Stimulated activated CD8-positive, alpha-beta memory T cell treated with anti-CD3 and anti-CD28 coated beads, Interleukin-12 subunit alpha, Interleukin-12 subunit beta, amount 100 ng/mL, for 4 hours (primary cell): Measurements from ENCODE around the gene TM7SF2.
A peak's percentile ranks its signal among the peaks of the same experiment; 100 is the strongest.

Source experiments
- DNase-seq: peaks from one replicate; pipeline ENCODE4 v3.0.0-alpha.2; 2020; ENCODE audit warnings: low read depth

Gene TM7SF2

DNA sequence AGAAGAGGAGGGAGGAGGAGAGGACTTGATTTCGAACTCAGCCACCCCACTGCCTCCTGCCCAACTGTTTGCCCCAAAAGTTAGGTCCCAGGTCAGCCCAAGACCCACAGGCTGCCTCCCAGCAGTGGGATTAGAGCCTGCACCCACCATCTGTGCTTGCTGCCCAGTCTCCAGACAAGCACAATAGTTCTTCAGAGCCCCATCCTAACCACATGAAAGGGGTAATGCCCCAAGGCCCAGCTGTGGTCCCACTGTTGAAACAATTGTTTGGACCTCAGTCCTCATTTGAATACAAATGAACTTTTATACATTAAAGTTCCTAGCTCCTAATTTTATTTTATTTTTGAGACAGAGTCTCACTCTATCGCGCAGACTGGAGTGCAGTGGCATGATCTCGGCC is 21.0 kb upstream of the TM7SF2 start:
- DNase-seq, result no peak

DNA sequence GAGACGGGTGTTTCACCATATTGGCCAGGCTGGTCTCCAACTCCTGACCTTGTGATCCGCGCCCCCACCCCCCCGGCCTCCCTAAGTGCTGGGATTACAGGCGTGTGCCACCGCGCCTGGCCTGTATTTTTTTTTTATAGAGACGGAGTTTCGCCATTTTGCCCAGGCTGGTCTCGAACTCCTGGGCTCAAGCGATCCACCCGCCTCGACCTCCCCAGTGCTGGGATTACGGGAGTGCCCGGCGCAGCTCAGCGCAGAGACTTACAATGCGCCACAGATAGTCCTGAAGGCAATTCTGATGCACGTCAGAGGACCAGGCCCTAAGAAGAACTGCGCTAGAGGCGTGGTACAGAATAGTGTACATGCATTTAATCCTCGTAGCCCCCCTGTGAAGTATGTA is 16.2 kb upstream of the TM7SF2 start:
- DNase-seq, result no peak

DNA sequence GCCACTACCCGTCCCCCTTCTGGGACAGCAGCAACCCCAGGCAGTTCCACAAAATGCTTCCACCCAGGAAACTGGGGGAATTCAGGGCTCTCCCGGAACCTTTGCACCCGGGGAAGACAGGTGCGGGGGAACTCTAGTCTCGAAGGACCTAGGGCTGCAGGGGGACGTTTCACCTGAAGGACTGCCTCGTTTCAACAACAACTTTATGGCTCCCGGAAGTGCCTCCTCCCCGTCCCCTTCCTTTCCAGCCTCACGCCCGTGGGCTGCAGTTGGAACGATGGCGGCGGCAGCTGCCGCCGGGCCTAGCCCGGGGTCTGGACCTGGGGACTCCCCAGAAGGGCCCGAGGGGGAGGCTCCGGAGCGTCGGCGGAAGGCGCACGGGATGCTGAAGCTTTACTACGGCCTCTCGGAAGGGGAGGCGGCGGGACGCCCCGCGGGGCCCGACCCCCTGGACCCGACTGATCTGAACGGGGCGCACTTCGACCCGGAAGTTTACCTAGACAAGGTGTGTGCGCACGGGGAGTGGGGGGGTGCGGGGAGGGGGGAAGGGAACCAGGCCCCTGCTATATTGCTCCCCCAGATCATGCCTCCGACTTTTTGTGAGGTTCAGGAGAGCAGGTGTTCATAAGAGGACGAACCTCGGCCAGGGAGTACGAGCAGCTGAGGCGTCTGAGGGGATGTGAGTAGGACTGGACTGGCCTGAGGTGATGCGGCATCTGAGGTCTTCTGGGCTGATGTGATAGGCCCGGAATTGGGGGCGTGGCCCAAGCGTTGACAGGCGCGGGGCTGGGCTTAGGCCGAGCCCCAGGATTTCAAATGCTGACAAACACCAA is 15.5 kb upstream of the TM7SF2 start, which contains the start of gene VPS51:
Gene VPS51 (plus strand): TSS at position 241 of the 833 bp plus-strand sequence. CDS start 37 bp downstream, at position 278.
- DNase-seq, result peak; percentile 67

DNA sequence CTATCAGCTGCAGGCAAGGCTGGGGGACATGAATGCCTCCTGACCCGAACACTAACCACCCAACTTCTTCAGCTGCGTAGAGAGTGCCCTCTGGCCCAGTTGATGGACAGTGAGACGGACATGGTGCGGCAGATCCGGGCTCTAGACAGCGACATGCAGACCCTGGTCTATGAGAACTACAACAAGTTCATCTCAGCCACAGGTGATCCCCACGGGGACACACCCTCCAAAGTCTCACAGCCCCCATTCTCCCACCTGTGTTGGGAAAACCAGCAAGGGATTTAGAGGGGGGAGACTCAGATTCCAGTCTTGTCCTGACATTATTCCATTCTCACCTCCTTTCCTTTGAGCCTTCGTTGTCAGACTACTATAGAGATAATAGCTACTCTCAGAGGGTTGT is 14.7 kb upstream of the TM7SF2 start:
- DNase-seq, result no peak

DNA sequence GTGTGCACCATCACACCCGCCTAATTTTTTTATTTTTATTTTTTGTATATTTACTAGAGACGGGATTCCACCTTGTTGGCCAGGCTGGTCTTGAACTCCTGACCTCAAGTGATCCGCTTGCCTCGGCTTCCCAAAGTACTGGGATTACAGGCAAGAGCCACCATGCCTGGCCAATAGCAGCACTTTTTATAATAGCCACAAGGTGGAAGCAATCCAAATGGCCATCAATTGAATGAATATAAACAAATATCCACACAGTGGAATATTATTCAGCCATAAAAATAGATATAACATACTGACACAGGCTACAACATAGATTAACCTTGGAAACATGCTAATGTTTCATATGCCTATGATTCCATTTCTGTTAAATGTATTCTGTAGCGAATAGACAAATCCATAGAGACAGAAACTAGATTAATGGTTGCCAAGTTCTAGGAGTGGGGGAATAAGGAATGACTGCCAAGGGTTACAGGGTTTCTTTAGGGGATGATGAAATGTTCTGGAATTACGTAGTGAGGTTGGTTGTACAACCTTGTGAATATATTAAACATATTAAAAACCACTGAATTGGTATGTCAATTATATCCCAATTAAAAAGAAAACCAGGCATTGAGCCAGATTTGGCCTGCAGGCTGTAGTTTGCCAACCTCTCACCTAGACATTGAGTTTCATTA is 10.9 kb upstream of the TM7SF2 start:
- no peak for DNase-seq

DNA sequence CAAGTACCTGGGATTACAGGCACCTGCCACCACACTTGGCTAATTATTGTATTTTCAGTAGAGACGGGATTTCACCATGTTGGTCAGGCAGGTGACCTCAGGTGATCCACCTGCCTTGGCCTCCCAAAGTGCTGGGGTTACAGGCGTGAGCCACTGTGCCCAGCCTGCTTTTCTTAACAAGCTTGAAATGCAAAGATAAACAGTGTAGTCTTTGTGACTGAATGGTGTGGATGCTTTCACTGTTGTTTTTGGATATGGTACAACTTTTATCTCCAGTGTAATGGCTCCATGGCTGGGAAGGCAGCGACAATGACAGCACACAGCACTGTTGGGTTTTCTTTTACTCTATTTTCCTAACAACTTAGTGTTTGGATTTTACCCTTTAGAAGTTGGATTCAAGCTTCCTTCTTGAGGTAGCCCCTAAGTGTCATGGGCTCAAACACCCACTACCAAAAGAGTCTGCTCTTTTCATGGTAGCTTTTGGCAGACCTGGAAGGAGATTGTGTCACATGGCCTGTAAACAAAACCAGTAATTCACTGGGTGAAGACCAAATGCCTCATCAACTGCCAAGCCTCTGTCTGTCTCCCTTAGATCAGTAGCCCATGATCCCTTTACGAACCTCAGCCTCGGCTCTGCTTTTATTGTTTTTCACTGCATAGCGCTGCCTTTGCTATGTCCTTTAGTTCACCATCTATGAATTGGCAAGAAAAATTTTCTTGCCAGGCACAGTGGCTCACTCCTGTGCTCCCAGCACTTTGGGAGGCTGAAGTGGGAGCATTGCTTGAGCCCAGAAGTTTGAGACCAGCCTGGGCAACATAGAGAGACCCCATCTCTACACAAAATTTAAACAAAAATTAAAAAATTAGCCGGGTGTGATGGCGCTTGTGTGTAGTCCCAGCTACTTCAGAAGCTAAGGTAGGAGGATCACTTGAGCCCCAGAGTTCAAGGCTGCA is 9.3 kb upstream of the TM7SF2 start:
- DNase-seq, result no peak

DNA sequence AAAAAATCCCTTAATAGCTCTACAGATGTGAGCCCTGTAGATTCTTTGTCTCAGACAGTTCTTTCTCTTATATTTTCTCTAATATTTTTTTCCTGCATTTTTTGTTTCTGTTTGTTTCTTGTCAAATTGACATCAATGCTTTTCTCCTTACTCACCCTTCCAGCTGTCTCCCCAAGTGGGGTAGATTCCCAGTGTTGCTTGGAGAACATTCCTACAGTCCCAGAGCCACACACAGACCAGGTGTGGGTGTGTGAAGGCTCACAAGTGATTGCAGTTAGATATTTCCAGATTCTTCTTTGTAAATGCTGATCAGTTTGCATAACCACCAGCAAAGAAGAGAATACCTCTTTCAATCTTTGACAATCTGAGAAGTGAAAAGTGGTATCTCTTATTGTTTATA is 8.2 kb upstream of the TM7SF2 start:
- DNase-seq, result no peak

DNA sequence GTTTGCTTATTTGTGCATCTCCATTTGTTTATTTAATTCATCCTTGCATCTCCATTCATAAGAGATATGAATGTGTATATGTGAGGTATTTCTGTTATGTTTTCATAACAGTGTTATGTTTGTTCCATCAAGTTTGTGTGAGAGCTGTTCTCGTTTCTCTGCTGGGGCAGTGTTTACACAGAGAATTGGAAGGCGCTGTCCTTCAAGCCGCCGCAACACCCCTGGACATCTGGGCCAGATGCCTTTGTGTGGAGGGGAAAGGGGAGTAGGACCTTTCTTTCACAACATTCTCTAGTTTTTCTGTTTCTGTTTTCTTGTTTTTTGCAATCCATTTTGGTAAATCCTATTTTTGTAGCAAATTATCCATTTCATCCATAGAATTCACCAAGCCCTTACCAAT is 7.0 kb upstream of the TM7SF2 start:
- DNase-seq, result no peak

DNA sequence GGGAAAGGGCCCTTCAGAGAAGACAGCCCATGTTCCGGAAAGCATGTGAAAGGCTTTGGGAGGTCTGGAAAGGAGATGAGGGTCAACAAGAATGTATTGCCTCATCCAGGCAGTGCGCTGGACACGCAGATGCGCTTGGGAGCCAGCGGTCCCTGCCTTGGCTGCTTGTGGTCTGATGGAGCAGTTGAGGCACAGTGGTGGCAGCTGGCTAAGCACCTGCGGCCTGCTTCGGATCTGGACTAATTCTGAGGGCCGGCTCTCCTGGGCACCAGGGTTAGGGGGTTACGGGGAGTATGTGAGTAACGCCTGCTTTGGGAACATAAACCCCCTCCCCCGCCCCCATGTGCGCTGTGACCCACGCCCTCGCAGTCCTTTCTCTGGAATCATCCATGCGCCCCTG is 4.6 kb upstream of the TM7SF2 start:
- no peak for DNase-seq

DNA sequence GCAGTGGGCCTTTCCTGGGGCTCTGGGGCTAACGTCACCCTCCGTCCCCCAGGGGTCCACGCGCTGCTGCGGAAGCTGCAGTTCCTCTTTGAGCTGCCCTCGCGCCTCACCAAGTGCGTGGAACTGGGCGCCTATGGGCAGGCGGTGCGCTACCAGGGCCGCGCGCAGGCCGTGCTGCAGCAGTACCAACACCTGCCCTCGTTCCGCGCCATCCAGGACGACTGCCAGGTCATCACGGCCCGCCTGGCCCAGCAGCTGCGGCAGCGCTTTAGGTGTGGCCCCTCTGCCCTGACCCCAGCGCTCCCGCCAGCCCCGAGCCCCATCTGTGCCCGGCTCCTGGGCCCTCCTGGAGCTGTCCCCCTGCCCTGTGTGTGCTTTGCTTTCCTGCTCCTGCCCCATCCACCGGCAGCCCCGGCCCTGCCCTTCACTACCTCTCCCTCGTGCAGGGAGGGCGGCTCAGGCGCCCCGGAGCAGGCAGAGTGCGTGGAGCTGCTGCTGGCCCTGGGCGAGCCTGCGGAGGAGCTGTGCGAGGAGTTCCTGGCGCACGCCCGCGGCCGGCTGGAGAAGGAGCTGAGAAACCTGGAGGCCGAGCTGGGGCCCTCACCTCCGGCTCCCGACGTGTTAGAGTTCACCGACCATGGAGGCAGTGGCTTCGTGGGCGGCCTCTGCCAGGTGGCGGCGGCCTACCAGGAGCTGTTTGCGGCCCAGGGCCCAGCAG is 3.8 kb upstream of the TM7SF2 start:
- DNase-seq, result no peak

DNA sequence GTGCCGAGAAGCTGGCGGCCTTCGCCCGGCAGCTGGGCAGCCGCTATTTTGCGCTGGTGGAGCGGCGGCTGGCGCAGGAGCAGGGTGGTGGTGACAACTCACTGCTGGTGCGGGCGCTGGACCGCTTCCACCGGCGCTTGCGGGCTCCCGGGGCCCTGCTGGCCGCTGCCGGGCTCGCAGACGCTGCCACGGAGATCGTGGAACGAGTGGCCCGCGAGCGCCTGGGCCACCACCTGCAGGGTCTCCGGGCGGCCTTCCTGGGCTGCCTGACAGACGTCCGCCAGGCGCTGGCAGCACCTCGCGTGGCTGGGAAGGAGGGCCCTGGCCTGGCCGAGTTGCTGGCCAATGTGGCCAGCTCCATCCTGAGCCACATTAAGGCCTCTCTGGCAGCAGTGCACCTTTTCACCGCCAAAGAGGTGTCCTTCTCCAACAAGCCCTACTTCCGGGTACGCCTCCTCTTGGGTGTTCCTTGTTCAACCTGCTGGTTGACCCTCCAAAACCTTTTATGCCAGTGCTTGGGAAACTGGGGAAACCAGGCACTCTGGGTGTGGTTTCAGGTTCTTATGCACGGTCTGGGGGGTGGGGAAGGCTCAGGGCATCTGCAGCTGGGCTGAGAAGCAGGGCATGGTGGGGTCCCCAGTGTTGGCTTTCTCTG is 3.1 kb upstream of the TM7SF2 start:
- no peak for DNase-seq

DNA sequence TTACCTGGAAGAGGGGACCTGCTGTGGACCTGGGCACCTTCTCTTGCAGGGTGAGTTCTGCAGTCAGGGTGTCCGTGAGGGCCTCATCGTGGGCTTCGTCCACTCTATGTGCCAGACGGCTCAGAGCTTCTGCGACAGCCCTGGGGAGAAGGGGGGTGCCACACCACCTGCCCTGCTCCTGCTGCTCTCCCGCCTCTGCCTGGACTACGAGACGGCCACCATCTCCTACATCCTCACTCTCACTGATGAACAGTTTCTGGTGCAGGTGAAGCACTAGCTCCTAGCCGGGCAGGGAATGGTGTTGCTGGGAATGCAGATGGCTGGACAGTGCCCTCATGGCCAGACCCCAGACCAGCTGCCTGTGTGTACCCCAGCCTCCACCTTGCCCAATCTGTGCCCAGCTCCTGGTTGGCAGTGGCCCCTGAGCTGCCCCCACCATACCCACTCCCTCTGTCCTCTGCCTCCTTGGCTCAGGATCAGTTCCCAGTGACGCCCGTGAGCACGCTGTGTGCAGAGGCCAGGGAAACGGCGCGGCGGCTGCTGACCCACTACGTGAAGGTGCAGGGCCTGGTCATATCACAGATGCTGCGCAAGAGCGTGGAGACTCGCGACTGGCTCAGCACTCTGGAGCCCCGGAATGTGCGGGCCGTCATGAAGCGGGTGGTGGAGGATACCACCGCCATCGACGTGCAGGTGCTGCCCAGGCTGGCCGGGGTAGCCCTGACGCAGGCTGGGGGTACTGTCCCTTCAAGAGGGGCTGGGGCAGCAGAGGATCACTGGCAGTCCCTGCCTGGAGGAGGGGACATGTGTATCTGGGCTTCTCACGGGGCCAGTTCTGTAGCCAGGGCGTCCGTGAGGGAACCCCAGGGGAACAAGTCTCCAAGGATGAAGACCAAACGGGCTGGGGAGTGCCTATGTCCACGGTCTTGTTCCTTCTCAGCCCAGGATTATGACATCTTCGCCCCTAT is 2.2 kb upstream of the TM7SF2 start:
- DNase-seq, result no peak

DNA sequence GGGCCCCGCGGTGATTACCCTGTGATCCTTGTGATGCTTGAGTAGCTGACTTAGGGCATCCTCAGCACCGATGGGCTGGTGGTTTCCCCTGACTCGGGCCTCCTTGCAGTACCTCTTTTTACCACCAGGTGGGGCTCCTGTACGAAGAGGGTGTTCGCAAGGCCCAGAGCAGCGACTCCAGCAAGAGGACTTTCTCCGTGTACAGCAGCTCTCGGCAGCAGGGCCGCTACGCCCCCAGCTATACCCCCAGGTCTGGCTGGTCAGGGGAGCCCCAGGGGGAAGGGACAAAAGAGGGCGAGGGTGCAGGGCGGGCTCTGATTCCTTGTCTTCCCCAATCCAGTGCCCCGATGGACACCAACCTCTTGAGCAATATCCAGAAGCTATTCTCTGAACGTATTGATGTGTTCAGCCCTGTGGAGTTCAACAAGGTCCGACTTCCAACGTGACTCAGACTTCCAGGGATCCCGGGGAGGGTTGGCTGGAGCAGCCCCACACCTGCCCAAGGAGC is 1.3 kb upstream of the TM7SF2 start:
- DNase-seq, result peak; percentile 85

DNA sequence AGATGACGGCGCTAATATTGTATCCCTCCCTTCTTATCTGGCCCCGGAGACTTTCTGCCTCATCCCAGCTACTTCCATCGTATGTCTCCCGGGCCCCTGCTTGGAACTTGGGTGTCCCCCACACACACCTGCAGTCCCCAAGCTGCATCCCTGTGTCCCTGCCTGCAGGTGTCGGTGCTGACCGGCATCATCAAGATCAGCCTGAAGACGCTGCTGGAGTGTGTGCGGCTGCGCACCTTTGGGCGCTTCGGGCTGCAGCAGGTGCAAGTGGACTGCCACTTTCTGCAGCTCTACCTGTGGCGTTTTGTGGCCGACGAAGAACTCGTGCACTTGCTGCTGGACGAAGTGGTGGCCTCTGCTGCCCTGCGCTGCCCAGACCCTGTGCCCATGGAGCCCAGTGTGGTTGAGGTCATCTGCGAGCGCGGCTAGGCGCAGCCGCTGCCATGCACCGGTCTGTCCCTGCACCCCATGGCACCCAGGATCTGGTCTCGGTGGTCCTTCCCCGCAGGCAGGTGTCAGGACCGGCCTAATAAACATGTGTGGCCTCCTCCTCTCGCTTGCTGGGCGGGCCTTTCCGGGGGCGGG is 421 bp upstream of the TM7SF2 start:
- DNase-seq, result no peak

DNA sequence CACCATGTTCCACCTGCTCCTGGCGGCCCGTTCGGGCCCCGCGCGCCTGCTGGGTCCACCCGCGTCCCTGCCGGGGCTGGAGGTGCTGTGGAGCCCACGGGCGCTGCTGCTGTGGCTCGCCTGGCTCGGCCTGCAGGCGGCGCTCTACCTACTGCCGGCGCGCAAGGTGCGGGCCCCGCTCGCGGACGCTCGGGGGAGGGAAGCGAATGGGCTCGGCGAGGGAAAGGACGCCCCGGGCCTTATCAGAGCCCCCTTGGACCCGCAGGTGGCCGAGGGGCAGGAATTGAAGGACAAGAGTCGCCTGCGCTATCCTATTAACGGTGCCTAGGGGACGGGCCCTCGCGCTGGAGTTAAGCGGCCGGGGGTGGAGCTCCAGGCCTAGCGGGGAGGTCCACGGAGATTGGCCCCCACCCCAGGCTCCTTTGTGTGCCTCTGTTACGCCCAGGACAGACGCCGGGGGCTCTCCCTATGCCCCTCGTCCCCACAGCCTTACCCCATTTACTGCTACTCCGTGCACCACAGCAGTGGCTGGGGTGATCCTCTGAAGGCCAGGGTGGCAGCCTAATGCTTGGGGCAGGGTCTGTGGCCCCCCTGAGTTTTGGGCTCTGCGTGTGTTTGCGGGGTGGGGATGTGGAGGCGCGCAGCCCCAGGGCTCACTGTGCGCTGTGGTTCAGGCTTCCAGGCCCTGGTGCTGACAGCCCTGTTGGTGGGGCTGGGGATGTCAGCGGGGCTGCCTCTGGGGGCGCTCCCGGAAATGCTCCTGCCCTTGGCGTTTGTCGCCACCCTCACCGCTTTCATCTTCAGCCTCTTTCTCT is 1.1 kb downstream of the TM7SF2 start:
- peak; percentile 63 for DNase-seq

DNA sequence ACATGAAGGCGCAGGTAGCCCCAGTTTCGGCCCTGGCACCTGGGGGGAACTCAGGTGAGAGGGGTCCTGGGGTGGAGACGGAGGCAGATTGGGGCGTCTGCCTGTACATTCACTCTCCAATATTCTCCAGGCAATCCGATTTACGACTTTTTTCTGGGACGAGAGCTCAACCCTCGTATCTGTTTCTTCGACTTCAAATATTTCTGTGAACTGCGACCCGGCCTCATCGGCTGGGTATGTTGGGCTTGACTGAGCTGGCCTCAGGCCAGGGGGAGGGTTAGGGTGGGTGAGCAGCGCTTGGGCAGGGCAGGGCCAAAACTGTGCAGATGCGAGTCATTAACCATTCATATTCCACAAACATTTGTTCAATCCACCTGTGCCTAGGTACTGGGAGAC is 1.7 kb downstream of the TM7SF2 start:
- DNase-seq, result no peak

DNA sequence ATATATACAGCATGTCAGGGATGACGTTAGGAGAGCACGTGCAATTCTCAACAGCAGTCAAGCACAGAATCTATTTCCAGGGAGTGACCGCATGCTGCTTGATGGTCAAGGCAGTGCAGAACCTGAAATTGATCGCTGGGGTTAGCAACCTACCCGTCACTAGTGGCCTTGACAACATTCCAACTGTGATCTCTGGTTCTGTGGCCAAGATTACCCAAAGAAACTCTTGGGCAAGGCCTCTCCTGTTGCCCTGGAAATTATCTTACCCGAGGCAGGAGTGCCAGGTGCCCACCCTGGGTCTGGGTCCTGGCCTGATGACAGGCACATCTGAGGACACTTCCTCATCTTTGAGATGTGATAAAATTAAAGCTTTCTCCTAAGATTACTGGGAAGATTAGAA is 2.2 kb downstream of the TM7SF2 start:
- no peak for DNase-seq

DNA sequence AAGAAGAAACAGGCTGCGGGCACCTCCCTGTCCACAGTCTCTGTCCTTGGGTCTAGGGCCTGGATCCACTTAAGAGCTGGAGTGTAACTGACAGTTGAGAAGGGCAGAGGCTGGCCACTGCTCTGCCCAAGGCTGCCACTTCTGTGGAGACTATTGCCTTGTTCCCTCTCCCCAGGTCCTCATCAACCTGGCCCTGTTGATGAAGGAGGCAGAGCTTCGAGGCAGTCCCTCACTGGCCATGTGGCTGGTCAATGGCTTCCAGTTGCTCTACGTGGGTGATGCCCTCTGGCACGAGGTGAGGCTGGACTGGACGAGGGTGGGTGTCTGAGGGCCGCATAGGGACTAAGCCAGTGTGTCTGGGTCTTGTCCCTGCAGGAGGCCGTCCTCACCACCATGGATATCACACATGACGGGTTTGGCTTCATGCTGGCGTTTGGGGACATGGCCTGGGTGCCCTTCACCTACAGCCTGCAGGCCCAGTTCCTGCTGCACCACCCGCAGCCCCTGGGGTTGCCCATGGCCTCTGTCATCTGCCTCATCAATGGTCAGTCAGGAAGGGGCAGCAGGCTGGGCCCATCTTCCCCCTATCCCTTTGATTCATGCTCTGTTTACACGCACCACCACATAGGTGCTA is 3.0 kb downstream of the TM7SF2 start:
- DNase-seq, result no peak
